Brain pericyte (primary cell): ENCODE results near the gene SEL1L3.

ENCODE experiments used
- DNase-seq: peaks from one replicate; pipeline ENCODE4 v3.0.0-alpha.2; 2012; ENCODE audit warnings: low read depth, low spot score

Gene SEL1L3

GRCh38 chr4:25792876-25793275 is 69.9 kb downstream of the SEL1L3 start:
- no peak for DNase-seq

GRCh38 chr4:25792200-25792791 is 70.5 kb downstream of the SEL1L3 start:
- DNase-seq: no peak

GRCh38 chr4:25790024-25790423 is 72.8 kb downstream of the SEL1L3 start:
- DNase-seq: no peak

GRCh38 chr4:25788703-25789238 is 74.0 kb downstream of the SEL1L3 start:
- no peak for DNase-seq

- DNase-seq: no peak
Measured at GRCh38 chr4:25786497-25787065, 76.2 kb downstream of the SEL1L3 start.

- no peak for DNase-seq
Measured at GRCh38 chr4:25783943-25784342, 78.8 kb downstream of the SEL1L3 start.

GRCh38 chr4:25783126-25783525 is 79.7 kb downstream of the SEL1L3 start:
- no peak for DNase-seq

GRCh38 chr4:25782482-25782881 is 80.3 kb downstream of the SEL1L3 start:
- DNase-seq: no peak

- no peak for DNase-seq
Measured at GRCh38 chr4:25779021-25779420, 83.8 kb downstream of the SEL1L3 start.

- DNase-seq: no peak
Measured at GRCh38 chr4:25776795-25777194, 86.0 kb downstream of the SEL1L3 start.

- no peak for DNase-seq
Measured at GRCh38 chr4:25775166-25775565, 87.6 kb downstream of the SEL1L3 start.

- DNase-seq: no peak
Measured at GRCh38 chr4:25773358-25773757, 89.4 kb downstream of the SEL1L3 start.

GRCh38 chr4:25771672-25772071 is 91.1 kb downstream of the SEL1L3 start:
- no peak for DNase-seq

- DNase-seq: no peak
Measured at GRCh38 chr4:25770847-25771246, 91.9 kb downstream of the SEL1L3 start.

- DNase-seq: no peak
Measured at GRCh38 chr4:25769251-25769650, 93.5 kb downstream of the SEL1L3 start.

GRCh38 chr4:25767877-25768725 is 94.7 kb downstream of the SEL1L3 start:
- peak; percentile 31 for DNase-seq

- no peak for DNase-seq
Measured at GRCh38 chr4:25760518-25761157, 102.2 kb downstream of the SEL1L3 start.

GRCh38 chr4:25760048-25760447 is 102.7 kb downstream of the SEL1L3 start:
- DNase-seq: no peak

GRCh38 chr4:25759101-25759500 is 103.7 kb downstream of the SEL1L3 start:
- DNase-seq: no peak

- no peak for DNase-seq
Measured at GRCh38 chr4:25757452-25757851, 105.3 kb downstream of the SEL1L3 start.

GRCh38 chr4:25756503-25756902 is 106.3 kb downstream of the SEL1L3 start:
- DNase-seq: no peak

- DNase-seq: no peak
Measured at GRCh38 chr4:25755911-25756310, 106.9 kb downstream of the SEL1L3 start.
